DND-41 (cell line): ENCODE data around the gene DCTN1.

ENCODE experiments used
- CTCF ChIP-seq: IDR thresholded peaks from 2 replicates; pipeline ENCODE4 v1.5.1; 2012; ENCODE audit warnings: borderline replicate concordance, low read length, moderate library complexity, mild to moderate bottlenecking; ENCODE audit not compliant: poor library complexity, severe bottlenecking; ENCODE audit errors: extremely low read depth
- EZH2 ChIP-seq: IDR thresholded peaks from 3 replicates; pipeline ENCODE4 v1.6.1; 2012; ENCODE audit warnings: borderline replicate concordance, low read depth, mild to moderate bottlenecking, moderate library complexity, low read length, inconsistent platforms; ENCODE audit not compliant: severe bottlenecking

- TF ChIP-seq CTCF (no peak), EZH2 (no peak)
Measured at GRCh38 chr2:74384051-74384450, 3.9 kb upstream of the DCTN1 start.
